HEK293 (cell line): ENCODE results near the gene IGF1R.

Experiments used
- CTCF ChIA-PET: fragments of 350-600 bp; formaldehyde crosslinking; extraction: SDS; loops from one replicate; lab custom pipeline; 2021; ENCODE audit warnings: antibody characterized with exemption; lab: Yijun Ruan, JAX
- POLR2A ChIA-PET: fragments of 300-600 bp; formaldehyde crosslinking; extraction: SDS; loops from one replicate; lab custom pipeline; 2020; ENCODE audit warnings: antibody characterized with exemption, inconsistent platforms; lab: Yijun Ruan, JAX
- H3K27ac ChIP-seq: fragments of 200-500 bp; sonication (Bioruptor generic); 2 replicates; pipeline ENCODE4 v1.5.1; 2014; ENCODE audit warnings: low read depth, low read length, control low read depth, inconsistent platforms; ENCODE audit errors: extremely low read depth
- H3K36me3 ChIP-seq, 2 experiments: fragments of 200-500 bp in 1 of 2; sonication (Bioruptor generic) in 1 of 2; 1 replicate in 1 of 2; 2 replicates in 1 of 2; pipeline ENCODE4 v1.5.1; 2014 to 2017; ENCODE audit warnings: inconsistent platforms in 2 of 2, low read length in 2 of 2; ENCODE audit not compliant: control insufficient read depth in 2 of 2, insufficient read depth in 1 of 2
- H3K4me1 ChIP-seq: fragments of 200-500 bp; sonication (Bioruptor generic); 2 replicates; pipeline ENCODE4 v1.5.1; 2014; ENCODE audit warnings: mild to moderate bottlenecking, low read length, inconsistent platforms; ENCODE audit not compliant: control insufficient read depth, insufficient read depth
- H3K4me3 ChIP-seq: 2 replicates; pipeline ENCODE4 v1.5.1; 2011; ENCODE audit warnings: low read depth, mild to moderate bottlenecking, control low read depth, low read length, moderate library complexity
- H3K9me3 ChIP-seq: fragments of 200-500 bp; sonication (Bioruptor generic); 2 replicates; pipeline ENCODE4 v1.5.1; 2014; ENCODE audit warnings: low read depth, low read length, inconsistent platforms; ENCODE audit not compliant: control insufficient read depth, insufficient read depth
- BCL11A ChIP-seq: fragments of 450-650 bp; formaldehyde crosslinking; IDR thresholded peaks from 2 replicates; pipeline ENCODE4 v1.5.1; 2016; ENCODE audit warnings: low read depth, missing biosample characterization, missing genetic modification characterization
- BCL11B ChIP-seq: fragments of 450-650 bp; formaldehyde crosslinking; IDR thresholded peaks from 2 replicates; pipeline ENCODE4 v1.5.1; 2016; ENCODE audit warnings: low read depth, missing biosample characterization, missing genetic modification characterization
- CTCF ChIP-seq: fragments of 450-650 bp; formaldehyde crosslinking; IDR thresholded peaks from 2 replicates; pipeline ENCODE4 v1.5.1; 2016; ENCODE audit warnings: missing biosample characterization, missing genetic modification characterization
- IKZF3 ChIP-seq: fragments of 450-650 bp; IDR thresholded peaks from 2 replicates; pipeline ENCODE4 v1.5.0; 2018; ENCODE audit warnings: missing biosample characterization, mild to moderate bottlenecking, missing genetic modification characterization, moderate library complexity
- KLF10 ChIP-seq: fragments of 450-650 bp; IDR thresholded peaks from 2 replicates; pipeline ENCODE4 v1.5.1; 2018; ENCODE audit warnings: missing biosample characterization, mild to moderate bottlenecking, missing genetic modification characterization
- SP7 ChIP-seq: fragments of 450-650 bp; formaldehyde crosslinking; IDR thresholded peaks from 2 replicates; pipeline ENCODE4 v1.5.1; 2016; ENCODE audit warnings: missing biosample characterization, missing genetic modification characterization
- ZBTB48 ChIP-seq: fragments of 450-650 bp; formaldehyde crosslinking; IDR thresholded peaks from 2 replicates; pipeline ENCODE4 v1.5.1; 2016; ENCODE audit warnings: missing biosample characterization, missing genetic modification characterization
- ZFP37 ChIP-seq: fragments of 450-650 bp; formaldehyde crosslinking; IDR thresholded peaks from 2 replicates; pipeline ENCODE4 v1.5.1; 2016; ENCODE audit warnings: missing biosample characterization, missing genetic modification characterization
- ZNF10 ChIP-seq: fragments of 450-650 bp; formaldehyde crosslinking; IDR thresholded peaks from 2 replicates; pipeline ENCODE4 v1.5.1; 2017; ENCODE audit warnings: missing biosample characterization, missing genetic modification characterization
- ZNF114 ChIP-seq: fragments of 450-650 bp; formaldehyde crosslinking; IDR thresholded peaks from 2 replicates; pipeline ENCODE4 v1.5.0; 2017; ENCODE audit warnings: missing biosample characterization, missing genetic modification characterization
- ZNF138 ChIP-seq: fragments of 450-650 bp; formaldehyde crosslinking; IDR thresholded peaks from 2 replicates; pipeline ENCODE4 v1.5.1; 2016; ENCODE audit warnings: missing biosample characterization, missing genetic modification characterization, borderline replicate concordance
- ZNF239 ChIP-seq: fragments of 450-650 bp; formaldehyde crosslinking; IDR thresholded peaks from 2 replicates; pipeline ENCODE4 v1.5.1; 2016; ENCODE audit warnings: missing biosample characterization, missing genetic modification characterization
- ZNF24 ChIP-seq: fragments of 450-650 bp; formaldehyde crosslinking; IDR thresholded peaks from 2 replicates; pipeline ENCODE4 v1.5.1; 2016; ENCODE audit warnings: missing biosample characterization, missing genetic modification characterization
- ZNF266 ChIP-seq: fragments of 450-650 bp; formaldehyde crosslinking; IDR thresholded peaks from 2 replicates; pipeline ENCODE4 v1.5.1; 2016; ENCODE audit warnings: missing biosample characterization, missing genetic modification characterization, low read depth
- ZNF280C ChIP-seq: fragments of 450-650 bp; formaldehyde crosslinking; IDR thresholded peaks from 2 replicates; pipeline ENCODE4 v1.5.1; 2016; ENCODE audit warnings: missing biosample characterization, missing genetic modification characterization
- ZNF335 ChIP-seq: fragments of 450-650 bp; formaldehyde crosslinking; conservative IDR thresholded peaks from 2 replicates; pipeline ENCODE4 v1.5.1; 2016; ENCODE audit warnings: missing biosample characterization, missing genetic modification characterization
- ZNF366 ChIP-seq: fragments of 450-650 bp; formaldehyde crosslinking; conservative IDR thresholded peaks from 2 replicates; pipeline ENCODE4 v1.5.1; 2016; ENCODE audit warnings: missing biosample characterization, missing genetic modification characterization
- ZNF404 ChIP-seq: fragments of 450-650 bp; formaldehyde crosslinking; IDR thresholded peaks from 2 replicates; pipeline ENCODE4 v1.5.1; 2017; ENCODE audit warnings: missing biosample characterization, missing genetic modification characterization
- ZNF416 ChIP-seq: fragments of 450-650 bp; formaldehyde crosslinking; IDR thresholded peaks from 2 replicates; pipeline ENCODE4 v1.5.1; 2016; ENCODE audit warnings: missing biosample characterization, missing genetic modification characterization
- ZNF433 ChIP-seq: fragments of 450-650 bp; formaldehyde crosslinking; IDR thresholded peaks from 2 replicates; pipeline ENCODE4 v1.5.1; 2016; ENCODE audit warnings: missing biosample characterization, missing genetic modification characterization, low read depth
- ZNF571 ChIP-seq: fragments of 450-650 bp; formaldehyde crosslinking; IDR thresholded peaks from 2 replicates; pipeline ENCODE4 v1.5.0; 2017; ENCODE audit warnings: missing biosample characterization, missing genetic modification characterization
- ZNF596 ChIP-seq: fragments of 450-650 bp; IDR thresholded peaks from 2 replicates; pipeline ENCODE4 v1.5.0; 2018; ENCODE audit warnings: missing biosample characterization, mild to moderate bottlenecking, missing genetic modification characterization, moderate library complexity
- ZNF658 ChIP-seq: fragments of 450-650 bp; formaldehyde crosslinking; IDR thresholded peaks from 2 replicates; pipeline ENCODE4; 2016; ENCODE audit warnings: missing biosample characterization, missing genetic modification characterization
- ZNF670 ChIP-seq: fragments of 450-650 bp; formaldehyde crosslinking; IDR thresholded peaks from 2 replicates; pipeline ENCODE4 v1.5.1; 2016; ENCODE audit warnings: missing biosample characterization, missing genetic modification characterization, low read depth
- ZNF76 ChIP-seq: fragments of 450-650 bp; formaldehyde crosslinking; IDR thresholded peaks from 2 replicates; pipeline ENCODE4; 2016; ENCODE audit warnings: low read depth, missing biosample characterization, missing genetic modification characterization, borderline replicate concordance
- ZNF768 ChIP-seq: fragments of 450-650 bp; formaldehyde crosslinking; IDR thresholded peaks from 2 replicates; pipeline ENCODE4 v1.5.1; 2018; ENCODE audit warnings: missing biosample characterization, mild to moderate bottlenecking, missing genetic modification characterization
- ZNF792 ChIP-seq: fragments of 450-650 bp; formaldehyde crosslinking; IDR thresholded peaks from 2 replicates; pipeline ENCODE4 v1.5.1; 2016; ENCODE audit warnings: missing biosample characterization, missing genetic modification characterization
- TF ChIP-seq, protein P1 (sequence below): fragments of 450-650 bp; formaldehyde crosslinking; IDR thresholded peaks from 2 replicates; pipeline ENCODE4 v1.5.1; 2016; ENCODE audit warnings: missing biosample characterization, missing genetic modification characterization
- TF ChIP-seq, protein P2 (sequence below): fragments of 450-650 bp; IDR thresholded peaks from 2 replicates; pipeline ENCODE4 v1.5.1; 2018; ENCODE audit warnings: missing biosample characterization, mild to moderate bottlenecking, missing genetic modification characterization
- TF ChIP-seq, protein P3 (sequence below): fragments of 450-650 bp; formaldehyde crosslinking; IDR thresholded peaks from 2 replicates; pipeline ENCODE4 v1.5.1; 2016; ENCODE audit warnings: missing biosample characterization, missing genetic modification characterization

IGF1R gene

DNA sequence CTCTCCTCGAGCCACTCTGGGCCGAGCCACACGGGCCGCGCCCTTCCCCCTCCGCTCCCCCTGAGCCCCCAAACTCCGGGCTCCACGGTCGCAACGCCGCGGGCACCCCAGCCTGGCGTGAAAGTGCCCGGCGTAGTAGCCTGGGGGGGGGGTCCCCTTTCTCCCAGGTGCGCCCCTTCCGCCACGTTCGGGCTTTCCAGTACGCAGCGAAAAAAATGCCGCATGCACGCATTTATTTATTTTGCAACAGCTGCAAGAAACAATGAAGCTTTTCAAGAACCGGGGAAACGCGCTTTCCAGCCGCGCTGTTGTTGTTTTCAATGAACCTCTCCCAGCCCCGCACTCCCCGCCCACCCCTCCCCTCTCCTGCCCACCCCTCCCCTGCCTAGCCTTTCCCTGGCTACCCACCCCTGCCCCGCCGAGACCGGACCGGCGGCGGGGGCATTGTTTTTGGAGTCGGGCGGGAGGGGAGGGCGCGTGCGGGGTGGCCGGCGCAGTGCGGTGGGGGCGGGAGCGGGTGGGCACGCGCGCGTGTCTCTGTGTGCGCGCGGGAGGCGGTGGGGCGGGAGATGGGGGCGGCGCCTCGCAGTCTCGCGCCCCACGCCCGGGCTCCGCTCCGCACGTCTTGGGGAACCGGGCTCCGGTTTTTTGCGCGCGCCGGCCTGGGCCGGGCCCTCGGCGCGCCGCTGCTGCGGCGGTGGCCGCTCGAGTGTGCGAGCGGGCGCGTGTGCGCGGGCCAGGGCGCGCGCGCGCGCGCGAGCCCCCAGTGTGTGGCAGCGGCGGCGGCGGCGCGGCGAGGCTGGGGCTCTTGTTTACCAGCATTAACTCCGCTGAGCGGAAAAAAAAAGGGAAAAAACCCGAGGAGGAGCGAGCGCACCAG is at the start of gene IGF1R:
TSS of gene IGF1R (plus strand) at position 766 of the 880 bp plus-strand sequence. CDS start 1,043 bp downstream, outside the sequence.
- peak within 1 kb of the TSS; percentile 91 for H3K4me3 ChIP-seq
- peaks cover 14% of the 10 kb centered on the region for H3K4me1 ChIP-seq
- ChIA-PET CTCF (interaction anchor here (0.6 to 7.0 kb wide), 20 partner anchors 10 to 476 kb away, joined by 3 to 89 read pairs (median 3); no protein-coding TSS in a partner anchor), POLR2A (interaction anchor here (0.6 to 2.6 kb wide), 13 partner anchors 10 to 203 kb away, joined by 3 to 16 read pairs (median 3); no protein-coding TSS in a partner anchor)
- no peaks in the 10 kb centered on the region for H3K36me3 ChIP-seq
- peak within 1 kb of the TSS; percentile 96 for H3K27ac ChIP-seq
- no peaks in the 10 kb centered on the region for H3K9me3 ChIP-seq
- TF ChIP-seq ZNF239 (tag by site-specific recombination) (no peak), ZNF404 (tag by site-specific recombination) (no peak), ZNF138 (tag by site-specific recombination) (no peak), ZNF571 (tag by site-specific recombination) (no peak), SP7 (tag by site-specific recombination) (no peak; the same call in 1 of the 2 replicates), BCL11B (tag by site-specific recombination) (no peak), ZNF596 (tag by site-specific recombination) (0 out of 2 replicates have a peak, but pooled peaks have one; percentile 53), ZNF433 (tag by site-specific recombination) (no peak), ZNF366 (no peak), IKZF3 (tag by site-specific recombination) (peak; percentile 59), KLF10 (tag by site-specific recombination) (no peak; the same call in 1 of the 2 replicates), ZNF335 (peak; percentile 76), ZNF280C (tag by site-specific recombination) (no peak), ZNF416 (tag by site-specific recombination) (no peak), ZNF768 (tag by site-specific recombination) (no peak), ZNF792 (tag by site-specific recombination) (no peak), ZNF658 (tag by site-specific recombination) (no peak), ZNF114 (tag by site-specific recombination) (no peak), ZNF266 (no peak), ZNF10 (tag by site-specific recombination) (no peak), ZBTB48 (tag by site-specific recombination) (no peak), ZNF76 (tag by site-specific recombination) (no peak), CTCF (tag by site-specific recombination) (no peak), BCL11A (tag by site-specific recombination) (no peak), ZNF670 (tag by site-specific recombination) (no peak), ZFP37 (tag by site-specific recombination) (no peak), ZNF24 (0 out of 2 replicates have a peak, but pooled peaks have one; percentile 39)
- TF ChIP-seq, protein P1, sequence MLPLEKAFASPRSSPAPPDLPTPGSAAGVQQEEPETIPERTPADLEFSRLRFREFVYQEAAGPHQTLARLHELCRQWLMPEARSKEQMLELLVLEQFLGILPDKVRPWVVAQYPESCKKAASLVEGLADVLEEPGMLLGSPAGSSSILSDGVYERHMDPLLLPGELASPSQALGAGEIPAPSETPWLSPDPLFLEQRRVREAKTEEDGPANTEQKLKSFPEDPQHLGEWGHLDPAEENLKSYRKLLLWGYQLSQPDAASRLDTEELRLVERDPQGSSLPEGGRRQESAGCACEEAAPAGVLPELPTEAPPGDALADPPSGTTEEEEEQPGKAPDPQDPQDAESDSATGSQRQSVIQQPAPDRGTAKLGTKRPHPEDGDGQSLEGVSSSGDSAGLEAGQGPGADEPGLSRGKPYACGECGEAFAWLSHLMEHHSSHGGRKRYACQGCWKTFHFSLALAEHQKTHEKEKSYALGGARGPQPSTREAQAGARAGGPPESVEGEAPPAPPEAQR (tag by site-specific recombination), result no peak
- TF ChIP-seq, protein P2, sequence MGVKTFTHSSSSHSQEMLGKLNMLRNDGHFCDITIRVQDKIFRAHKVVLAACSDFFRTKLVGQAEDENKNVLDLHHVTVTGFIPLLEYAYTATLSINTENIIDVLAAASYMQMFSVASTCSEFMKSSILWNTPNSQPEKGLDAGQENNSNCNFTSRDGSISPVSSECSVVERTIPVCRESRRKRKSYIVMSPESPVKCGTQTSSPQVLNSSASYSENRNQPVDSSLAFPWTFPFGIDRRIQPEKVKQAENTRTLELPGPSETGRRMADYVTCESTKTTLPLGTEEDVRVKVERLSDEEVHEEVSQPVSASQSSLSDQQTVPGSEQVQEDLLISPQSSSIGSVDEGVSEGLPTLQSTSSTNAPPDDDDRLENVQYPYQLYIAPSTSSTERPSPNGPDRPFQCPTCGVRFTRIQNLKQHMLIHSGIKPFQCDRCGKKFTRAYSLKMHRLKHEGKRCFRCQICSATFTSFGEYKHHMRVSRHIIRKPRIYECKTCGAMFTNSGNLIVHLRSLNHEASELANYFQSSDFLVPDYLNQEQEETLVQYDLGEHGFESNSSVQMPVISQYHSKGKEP (tag by site-specific recombination), result peak; percentile 93
- TF ChIP-seq, protein P3, sequence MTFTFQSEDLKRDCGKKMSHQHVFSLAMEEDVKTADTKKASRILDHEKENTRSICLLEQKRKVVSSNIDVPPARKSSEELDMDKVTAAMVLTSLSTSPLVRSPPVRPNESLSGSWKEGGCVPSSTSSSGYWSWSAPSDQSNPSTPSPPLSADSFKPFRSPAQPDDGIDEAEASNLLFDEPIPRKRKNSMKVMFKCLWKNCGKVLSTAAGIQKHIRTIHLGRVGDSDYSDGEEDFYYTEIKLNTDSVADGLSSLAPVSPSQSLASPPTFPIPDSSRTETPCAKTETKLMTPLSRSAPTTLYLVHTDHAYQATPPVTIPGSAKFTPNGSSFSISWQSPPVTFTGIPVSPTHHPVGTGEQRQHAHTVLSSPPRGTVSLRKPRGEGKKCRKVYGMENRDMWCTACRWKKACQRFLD, result no peak
